ENCODE data around the gene RPS6KL1. TPM values are rescaled to one million over a fixed set of nuclear protein-coding genes. Genes with fewer than 3 reads are reported as not detected.

RPS6KL1 gene
- total and polyA plus RNA-seq, 2 experiments from 2014 or later: 5.6 to 6.5 TPM

DNA sequence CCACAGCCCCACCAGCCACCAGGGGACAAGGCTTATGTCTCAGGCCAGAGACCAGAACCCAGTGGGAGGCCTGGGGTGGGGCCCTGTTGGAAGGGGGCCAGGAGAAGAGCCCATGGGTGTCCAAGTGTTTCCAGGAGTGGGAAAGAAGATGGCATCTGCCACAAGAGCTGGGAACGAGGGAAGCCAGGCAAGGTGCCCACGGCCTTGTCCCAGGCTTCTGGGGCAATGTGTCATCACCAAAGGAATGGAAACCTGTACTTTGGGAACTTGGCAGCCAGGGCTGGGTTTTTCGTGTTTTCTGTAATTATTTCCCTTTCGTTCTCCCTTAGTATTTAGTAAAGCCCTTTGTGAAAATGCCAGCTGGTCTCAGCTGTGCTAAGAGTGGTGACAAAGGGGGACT is 37.7 kb upstream of the RPS6KL1 start (continued):
- no peak for TF ChIP-seq ZNF462 (CRISPR knock-in tag; IDR thresholded peaks at IDR 0.05)
- no peak for TF ChIP-seq EZH2phosphoT487 (IDR thresholded peaks at IDR 0.05; ENCODE audit: unreplicated experiment)
- no peak for TF ChIP-seq EZH2 (IDR thresholded peaks at IDR 0.05; ENCODE audit: low read depth, unreplicated experiment)
- TF ChIP-seq STAT1 (IDR thresholded peaks at IDR 0.05; ENCODE audit: unreplicated experiment): no peak
- TF ChIP-seq, protein P1, sequence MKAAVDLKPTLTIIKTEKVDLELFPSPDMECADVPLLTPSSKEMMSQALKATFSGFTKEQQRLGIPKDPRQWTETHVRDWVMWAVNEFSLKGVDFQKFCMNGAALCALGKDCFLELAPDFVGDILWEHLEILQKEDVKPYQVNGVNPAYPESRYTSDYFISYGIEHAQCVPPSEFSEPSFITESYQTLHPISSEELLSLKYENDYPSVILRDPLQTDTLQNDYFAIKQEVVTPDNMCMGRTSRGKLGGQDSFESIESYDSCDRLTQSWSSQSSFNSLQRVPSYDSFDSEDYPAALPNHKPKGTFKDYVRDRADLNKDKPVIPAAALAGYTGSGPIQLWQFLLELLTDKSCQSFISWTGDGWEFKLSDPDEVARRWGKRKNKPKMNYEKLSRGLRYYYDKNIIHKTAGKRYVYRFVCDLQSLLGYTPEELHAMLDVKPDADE (IDR thresholded peaks at IDR 0.05): no peak
- no peak for TF ChIP-seq POLR2AphosphoS5 (IDR thresholded peaks at IDR 0.05; ENCODE audit: low read depth)
- TF ChIP-seq ZNF331 (CRISPR knock-in tag; IDR thresholded peaks at IDR 0.05; ENCODE audit: low read depth): no peak
- no peak for TF ChIP-seq JUNB (IDR thresholded peaks at IDR 0.05; ENCODE audit: unreplicated experiment)
- no peak for TF ChIP-seq NANOG (IDR thresholded peaks at IDR 0.05; ENCODE audit: borderline replicate concordance)

- Histone ChIP-seq H3K4me2 (no peak overlapping the region), H3K27ac (ENCODE audit: low read depth) (no peak overlapping the region), H3K36me3 (ENCODE audit: insufficient read depth) (no peaks in the 10 kb centered on the region), H3K79me2 (replicated peaks; ENCODE audit: insufficient read depth) (no peaks in the 10 kb centered on the region), H2AFZ (no peak overlapping the region), H3K4me3 (no peak overlapping the region), H4K20me1 (replicated peaks; ENCODE audit: insufficient read depth) (no peaks in the 10 kb centered on the region), H3F3A (replicated peaks; ENCODE audit: low read depth) (no peaks in the 10 kb centered on the region; the same call in 1 of the 2 replicates), H3K4me1 (ENCODE audit: insufficient read depth) (peaks cover 5% of the 10 kb centered on the region; the same call in 1 of the 2 replicates), H3K27me3 (ENCODE audit: insufficient read depth) (peaks cover 12% of the 10 kb centered on the region; the same call in 1 of the 2 replicates), H3K9me2 (ENCODE audit: insufficient read depth) (no peaks in the 10 kb centered on the region)
- peaks cover 16% of the 10 kb centered on the region for H3K4me1 Mint-ChIP-seq
- no peak for DNase-seq (ENCODE audit: low spot score)
- H3K27me3 Mint-ChIP-seq (ENCODE audit: insufficient read depth, low read depth, poor library complexity): peaks cover 19% of the 10 kb centered on the region
- no peaks in the 10 kb centered on the region for H3K9me3 Mint-ChIP-seq
- H3K27ac Mint-ChIP-seq: no peak overlapping the region
- no peak for ATAC-seq
- no peaks in the 10 kb centered on the region for H3K36me3 Mint-ChIP-seq (ENCODE audit: low read depth)
- H3K4me3 Mint-ChIP-seq: no peak overlapping the region
- no peak for TF ChIP-seq CREB1 (CRISPR knock-in tag; IDR thresholded peaks at IDR 0.05; ENCODE audit: low read depth)
- no peak for TF ChIP-seq POLR2AphosphoS5 (IDR thresholded peaks at IDR 0.05; ENCODE audit: low read depth)
- no peak for TF ChIP-seq EZH2 (IDR thresholded peaks at IDR 0.05; ENCODE audit: low read depth, unreplicated experiment)
- TF ChIP-seq ZNF331 (CRISPR knock-in tag; IDR thresholded peaks at IDR 0.05; ENCODE audit: low read depth): no peak
- TF ChIP-seq ZNF114 (CRISPR knock-in tag; IDR thresholded peaks at IDR 0.05): no peak
- TF ChIP-seq, protein P2, sequence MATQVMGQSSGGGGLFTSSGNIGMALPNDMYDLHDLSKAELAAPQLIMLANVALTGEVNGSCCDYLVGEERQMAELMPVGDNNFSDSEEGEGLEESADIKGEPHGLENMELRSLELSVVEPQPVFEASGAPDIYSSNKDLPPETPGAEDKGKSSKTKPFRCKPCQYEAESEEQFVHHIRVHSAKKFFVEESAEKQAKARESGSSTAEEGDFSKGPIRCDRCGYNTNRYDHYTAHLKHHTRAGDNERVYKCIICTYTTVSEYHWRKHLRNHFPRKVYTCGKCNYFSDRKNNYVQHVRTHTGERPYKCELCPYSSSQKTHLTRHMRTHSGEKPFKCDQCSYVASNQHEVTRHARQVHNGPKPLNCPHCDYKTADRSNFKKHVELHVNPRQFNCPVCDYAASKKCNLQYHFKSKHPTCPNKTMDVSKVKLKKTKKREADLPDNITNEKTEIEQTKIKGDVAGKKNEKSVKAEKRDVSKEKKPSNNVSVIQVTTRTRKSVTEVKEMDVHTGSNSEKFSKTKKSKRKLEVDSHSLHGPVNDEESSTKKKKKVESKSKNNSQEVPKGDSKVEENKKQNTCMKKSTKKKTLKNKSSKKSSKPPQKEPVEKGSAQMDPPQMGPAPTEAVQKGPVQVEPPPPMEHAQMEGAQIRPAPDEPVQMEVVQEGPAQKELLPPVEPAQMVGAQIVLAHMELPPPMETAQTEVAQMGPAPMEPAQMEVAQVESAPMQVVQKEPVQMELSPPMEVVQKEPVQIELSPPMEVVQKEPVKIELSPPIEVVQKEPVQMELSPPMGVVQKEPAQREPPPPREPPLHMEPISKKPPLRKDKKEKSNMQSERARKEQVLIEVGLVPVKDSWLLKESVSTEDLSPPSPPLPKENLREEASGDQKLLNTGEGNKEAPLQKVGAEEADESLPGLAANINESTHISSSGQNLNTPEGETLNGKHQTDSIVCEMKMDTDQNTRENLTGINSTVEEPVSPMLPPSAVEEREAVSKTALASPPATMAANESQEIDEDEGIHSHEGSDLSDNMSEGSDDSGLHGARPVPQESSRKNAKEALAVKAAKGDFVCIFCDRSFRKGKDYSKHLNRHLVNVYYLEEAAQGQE (IDR thresholded peaks at IDR 0.05; ENCODE audit: unreplicated experiment): no peak
Observed at GRCh38 chr14:74959596-74960180, 36.6 kb upstream of the RPS6KL1 start.
